HepG2 (cell line): Measurements from ENCODE around the gene KCTD15. TPM values are rescaled to one million over a fixed set of nuclear protein-coding genes. Genes with fewer than 3 reads are reported as not detected.

Source experiments
- CBX5 ChIP-seq: sonication (generic); formaldehyde crosslinking; IDR thresholded peaks from 2 replicates; pipeline ENCODE4 v1.4.0; 2020; ENCODE audit warnings: missing genetic modification reagents, borderline replicate concordance
- GFI1 ChIP-seq: sonication (generic); formaldehyde crosslinking; IDR thresholded peaks from 2 replicates; pipeline ENCODE4 v1.5.0; 2020; ENCODE audit warnings: missing genetic modification reagents, mild to moderate bottlenecking, borderline replicate concordance
- JARID2 ChIP-seq: sonication (generic); formaldehyde crosslinking; IDR thresholded peaks from 2 replicates; pipeline ENCODE4 v1.8.1; 2023; ENCODE audit warnings: missing genetic modification reagents, inconsistent platforms; ENCODE audit not compliant: insufficient replicate concordance
- ZNF780A ChIP-seq: sonication (generic); formaldehyde crosslinking; IDR thresholded peaks from 2 replicates; pipeline ENCODE4 v1.8.0; 2022; ENCODE audit warnings: mild to moderate bottlenecking, missing genetic modification reagents, moderate library complexity
- polyA plus RNA-seq, 8 experiments: library from polyadenylated mRNA; depleted of rRNA in 3 of 8; stranded (reverse) in 7 of 8; unstranded in 1 of 8; fragments of >200 nt; fragmentation: Illumina TruSeq in 4 of 8; extraction: Trizol in 4 of 8; gene quantifications; 2 replicates each; pipeline versions ENCODE4 v1.2.1 to v1.2.3, GENCODE V29; 2011 to 2016; ENCODE audit warnings: low read depth in 4 of 8, missing spikeins in 1 of 8, mixed read lengths in 1 of 8; ENCODE audit not compliant: insufficient read depth in 1 of 8
- total RNA-seq, 5 experiments: library from RNA; depleted of rRNA; stranded (reverse); fragments of >200 nt; fragmentation: Illumina TruSeq; extraction: Trizol; gene quantifications; 2 replicates each; pipeline ENCODE4 v1.2.3, GENCODE V29; 2016; ENCODE audit warnings: low read depth in 1 of 5
- TF ChIP-seq, protein P1 (sequence below): IDR thresholded peaks from 2 replicates; pipeline ENCODE4 v1.6.1; 2016; ENCODE audit warnings: missing biosample characterization, missing genetic modification reagents, low read depth
- TF ChIP-seq, protein P2 (sequence below): sonication (generic); formaldehyde crosslinking; IDR thresholded peaks from 2 replicates; pipeline ENCODE4 v1.4.0; 2020; ENCODE audit warnings: missing genetic modification reagents
- TF ChIP-seq, protein P3 (sequence below): sonication (generic); formaldehyde crosslinking; IDR thresholded peaks from 2 replicates; pipeline ENCODE4 v1.5.0; 2020; ENCODE audit warnings: missing genetic modification reagents, mild to moderate bottlenecking, borderline replicate concordance
- TF ChIP-seq, protein P4 (sequence below): sonication (generic); formaldehyde crosslinking; IDR thresholded peaks from 2 replicates; pipeline ENCODE4 v1.4.0; 2020; ENCODE audit warnings: missing genetic modification reagents, borderline replicate concordance
- TF ChIP-seq, protein P5 (sequence below): sonication (generic); formaldehyde crosslinking; IDR thresholded peaks from 2 replicates; pipeline ENCODE4 v1.5.0; 2020; ENCODE audit warnings: missing genetic modification reagents
- TF ChIP-seq, protein P6 (sequence below): sonication (generic); formaldehyde crosslinking; IDR thresholded peaks from 2 replicates; pipeline ENCODE4 v1.8.0; 2022; ENCODE audit warnings: missing genetic modification reagents, low read depth, mild to moderate bottlenecking, borderline replicate concordance
- TF ChIP-seq, protein P7 (sequence below): sonication (generic); formaldehyde crosslinking; IDR thresholded peaks from 2 replicates; pipeline ENCODE4 v1.4.0; 2020; ENCODE audit warnings: missing genetic modification reagents

The KCTD15 gene
- total and polyA plus RNA-seq, 2 of the 13 experiments (the other 11 are each of a cell fraction or from before 2014, with no cell fraction given) = 13.2 to 16.7 TPM

DNA sequence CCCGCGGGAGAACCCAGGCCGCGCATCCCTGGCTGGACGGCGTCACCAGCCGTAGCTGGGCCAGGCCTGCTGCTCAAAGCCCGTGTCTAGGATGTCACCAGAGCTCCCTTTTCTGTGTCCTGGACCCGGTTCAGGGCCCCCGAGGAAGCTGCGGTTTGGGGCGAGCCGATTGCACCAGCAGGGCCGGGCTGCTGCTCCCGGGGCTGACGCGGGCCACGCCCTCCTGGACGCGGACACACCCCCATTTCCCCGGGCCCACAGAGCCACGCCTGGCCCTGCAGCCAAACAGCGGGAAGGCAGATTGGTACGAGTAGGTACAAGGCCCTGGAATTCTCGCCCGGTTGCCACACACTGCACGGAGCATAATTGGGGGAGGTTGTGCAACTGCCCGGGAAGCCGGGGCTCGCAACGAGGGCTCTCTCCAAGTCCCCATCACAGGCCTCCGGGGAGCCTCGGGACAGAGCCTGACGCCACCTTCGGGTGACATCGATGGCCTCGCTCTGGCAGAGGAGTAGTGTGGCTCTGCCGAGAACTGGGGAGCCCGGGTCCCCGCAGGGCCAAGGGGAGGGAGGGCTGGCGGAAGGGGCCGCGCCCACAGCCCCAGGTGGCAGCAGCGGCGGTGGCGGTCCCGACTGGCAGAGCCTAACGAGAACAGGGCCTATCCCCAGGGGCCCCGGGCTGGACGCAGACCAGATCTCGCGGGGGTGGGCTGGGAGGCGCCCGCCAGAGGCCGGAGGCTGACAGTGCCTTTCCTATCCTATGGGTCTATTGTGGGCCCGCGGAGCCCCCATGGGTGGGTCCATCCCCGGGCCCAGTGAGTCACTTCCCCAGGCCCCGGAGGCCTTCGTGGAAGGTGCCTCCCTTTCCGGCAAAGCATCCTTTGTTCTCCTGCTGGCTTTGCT, 23.5 kb downstream of the KCTD15 start (continued):
- TF ChIP-seq, protein P1, sequence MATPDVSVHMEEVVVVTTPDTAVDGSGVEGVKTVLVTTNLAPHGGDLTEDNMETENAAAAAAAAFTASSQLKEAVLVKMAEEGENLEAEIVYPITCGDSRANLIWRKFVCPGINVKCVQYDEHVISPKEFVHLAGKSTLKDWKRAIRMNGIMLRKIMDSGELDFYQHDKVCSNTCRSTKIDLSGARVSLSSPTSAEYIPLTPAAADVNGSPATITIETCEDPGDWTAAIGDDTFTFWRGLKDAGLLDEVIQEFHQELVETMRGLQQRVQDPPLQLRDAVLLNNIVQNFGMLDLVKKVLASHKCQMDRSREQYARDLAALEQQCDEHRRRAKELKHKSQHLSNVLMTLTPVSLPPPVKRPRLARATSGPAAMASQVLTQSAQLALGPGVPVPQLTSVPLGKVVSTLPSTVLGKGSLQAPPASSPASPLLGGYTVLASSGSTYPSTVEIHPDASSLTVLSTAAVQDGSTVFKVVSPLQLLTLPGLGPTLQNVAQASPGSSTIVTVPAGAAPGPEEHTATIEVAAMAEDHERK (CRISPR knock-in tag) = no peak
- TF ChIP-seq, protein P2, sequence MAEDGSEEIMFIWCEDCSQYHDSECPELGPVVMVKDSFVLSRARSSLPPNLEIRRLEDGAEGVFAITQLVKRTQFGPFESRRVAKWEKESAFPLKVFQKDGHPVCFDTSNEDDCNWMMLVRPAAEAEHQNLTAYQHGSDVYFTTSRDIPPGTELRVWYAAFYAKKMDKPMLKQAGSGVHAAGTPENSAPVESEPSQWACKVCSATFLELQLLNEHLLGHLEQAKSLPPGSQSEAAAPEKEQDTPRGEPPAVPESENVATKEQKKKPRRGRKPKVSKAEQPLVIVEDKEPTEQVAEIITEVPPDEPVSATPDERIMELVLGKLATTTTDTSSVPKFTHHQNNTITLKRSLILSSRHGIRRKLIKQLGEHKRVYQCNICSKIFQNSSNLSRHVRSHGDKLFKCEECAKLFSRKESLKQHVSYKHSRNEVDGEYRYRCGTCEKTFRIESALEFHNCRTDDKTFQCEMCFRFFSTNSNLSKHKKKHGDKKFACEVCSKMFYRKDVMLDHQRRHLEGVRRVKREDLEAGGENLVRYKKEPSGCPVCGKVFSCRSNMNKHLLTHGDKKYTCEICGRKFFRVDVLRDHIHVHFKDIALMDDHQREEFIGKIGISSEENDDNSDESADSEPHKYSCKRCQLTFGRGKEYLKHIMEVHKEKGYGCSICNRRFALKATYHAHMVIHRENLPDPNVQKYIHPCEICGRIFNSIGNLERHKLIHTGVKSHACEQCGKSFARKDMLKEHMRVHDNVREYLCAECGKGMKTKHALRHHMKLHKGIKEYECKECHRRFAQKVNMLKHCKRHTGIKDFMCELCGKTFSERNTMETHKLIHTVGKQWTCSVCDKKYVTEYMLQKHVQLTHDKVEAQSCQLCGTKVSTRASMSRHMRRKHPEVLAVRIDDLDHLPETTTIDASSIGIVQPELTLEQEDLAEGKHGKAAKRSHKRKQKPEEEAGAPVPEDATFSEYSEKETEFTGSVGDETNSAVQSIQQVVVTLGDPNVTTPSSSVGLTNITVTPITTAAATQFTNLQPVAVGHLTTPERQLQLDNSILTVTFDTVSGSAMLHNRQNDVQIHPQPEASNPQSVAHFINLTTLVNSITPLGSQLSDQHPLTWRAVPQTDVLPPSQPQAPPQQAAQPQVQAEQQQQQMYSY (CRISPR knock-in tag) = no peak
- no peak for TF ChIP-seq CBX5
- TF ChIP-seq, protein P3, sequence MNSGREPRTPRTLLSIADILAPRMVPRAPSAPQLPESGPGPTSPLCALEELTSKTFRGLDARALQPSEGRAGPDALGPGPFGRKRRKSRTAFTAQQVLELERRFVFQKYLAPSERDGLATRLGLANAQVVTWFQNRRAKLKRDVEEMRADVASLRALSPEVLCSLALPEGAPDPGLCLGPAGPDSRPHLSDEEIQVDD (CRISPR knock-in tag) = no peak
- TF ChIP-seq, protein P4, sequence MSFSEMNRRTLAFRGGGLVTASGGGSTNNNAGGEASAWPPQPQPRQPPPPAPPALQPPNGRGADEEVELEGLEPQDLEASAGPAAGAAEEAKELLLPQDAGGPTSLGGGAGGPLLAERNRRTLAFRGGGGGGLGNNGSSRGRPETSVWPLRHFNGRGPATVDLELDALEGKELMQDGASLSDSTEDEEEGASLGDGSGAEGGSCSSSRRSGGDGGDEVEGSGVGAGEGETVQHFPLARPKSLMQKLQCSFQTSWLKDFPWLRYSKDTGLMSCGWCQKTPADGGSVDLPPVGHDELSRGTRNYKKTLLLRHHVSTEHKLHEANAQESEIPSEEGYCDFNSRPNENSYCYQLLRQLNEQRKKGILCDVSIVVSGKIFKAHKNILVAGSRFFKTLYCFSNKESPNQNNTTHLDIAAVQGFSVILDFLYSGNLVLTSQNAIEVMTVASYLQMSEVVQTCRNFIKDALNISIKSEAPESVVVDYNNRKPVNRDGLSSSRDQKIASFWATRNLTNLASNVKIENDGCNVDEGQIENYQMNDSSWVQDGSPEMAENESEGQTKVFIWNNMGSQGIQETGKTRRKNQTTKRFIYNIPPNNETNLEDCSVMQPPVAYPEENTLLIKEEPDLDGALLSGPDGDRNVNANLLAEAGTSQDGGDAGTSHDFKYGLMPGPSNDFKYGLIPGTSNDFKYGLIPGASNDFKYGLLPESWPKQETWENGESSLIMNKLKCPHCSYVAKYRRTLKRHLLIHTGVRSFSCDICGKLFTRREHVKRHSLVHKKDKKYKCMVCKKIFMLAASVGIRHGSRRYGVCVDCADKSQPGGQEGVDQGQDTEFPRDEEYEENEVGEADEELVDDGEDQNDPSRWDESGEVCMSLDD (CRISPR knock-in tag) = no peak; the same call in 1 of the 2 replicates
- no peak for TF ChIP-seq ZNF780A (CRISPR knock-in tag)
- TF ChIP-seq, protein P5, sequence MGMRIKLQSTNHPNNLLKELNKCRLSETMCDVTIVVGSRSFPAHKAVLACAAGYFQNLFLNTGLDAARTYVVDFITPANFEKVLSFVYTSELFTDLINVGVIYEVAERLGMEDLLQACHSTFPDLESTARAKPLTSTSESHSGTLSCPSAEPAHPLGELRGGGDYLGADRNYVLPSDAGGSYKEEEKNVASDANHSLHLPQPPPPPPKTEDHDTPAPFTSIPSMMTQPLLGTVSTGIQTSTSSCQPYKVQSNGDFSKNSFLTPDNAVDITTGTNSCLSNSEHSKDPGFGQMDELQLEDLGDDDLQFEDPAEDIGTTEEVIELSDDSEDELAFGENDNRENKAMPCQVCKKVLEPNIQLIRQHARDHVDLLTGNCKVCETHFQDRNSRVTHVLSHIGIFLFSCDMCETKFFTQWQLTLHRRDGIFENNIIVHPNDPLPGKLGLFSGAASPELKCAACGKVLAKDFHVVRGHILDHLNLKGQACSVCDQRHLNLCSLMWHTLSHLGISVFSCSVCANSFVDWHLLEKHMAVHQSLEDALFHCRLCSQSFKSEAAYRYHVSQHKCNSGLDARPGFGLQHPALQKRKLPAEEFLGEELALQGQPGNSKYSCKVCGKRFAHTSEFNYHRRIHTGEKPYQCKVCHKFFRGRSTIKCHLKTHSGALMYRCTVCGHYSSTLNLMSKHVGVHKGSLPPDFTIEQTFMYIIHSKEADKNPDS (CRISPR knock-in tag) = no peak
- TF ChIP-seq, protein P6, sequence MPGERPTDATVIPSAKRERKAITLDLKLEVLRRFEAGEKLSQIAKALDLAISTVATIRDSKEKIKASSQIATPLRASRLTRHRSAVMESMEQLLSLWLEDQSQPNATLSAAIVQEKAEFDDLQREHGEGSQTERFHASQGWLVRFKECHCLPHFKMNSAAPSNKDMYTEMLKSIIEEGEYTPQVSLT = no peak
- TF ChIP-seq GFI1 (CRISPR knock-in tag) = no peak
- TF ChIP-seq, protein P7, sequence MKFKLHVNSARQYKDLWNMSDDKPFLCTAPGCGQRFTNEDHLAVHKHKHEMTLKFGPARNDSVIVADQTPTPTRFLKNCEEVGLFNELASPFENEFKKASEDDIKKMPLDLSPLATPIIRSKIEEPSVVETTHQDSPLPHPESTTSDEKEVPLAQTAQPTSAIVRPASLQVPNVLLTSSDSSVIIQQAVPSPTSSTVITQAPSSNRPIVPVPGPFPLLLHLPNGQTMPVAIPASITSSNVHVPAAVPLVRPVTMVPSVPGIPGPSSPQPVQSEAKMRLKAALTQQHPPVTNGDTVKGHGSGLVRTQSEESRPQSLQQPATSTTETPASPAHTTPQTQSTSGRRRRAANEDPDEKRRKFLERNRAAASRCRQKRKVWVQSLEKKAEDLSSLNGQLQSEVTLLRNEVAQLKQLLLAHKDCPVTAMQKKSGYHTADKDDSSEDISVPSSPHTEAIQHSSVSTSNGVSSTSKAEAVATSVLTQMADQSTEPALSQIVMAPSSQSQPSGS (CRISPR knock-in tag) = no peak
- TF ChIP-seq JARID2 = no peak
